A549 (cell line): ENCODE data around the gene EPB41L4B. TPM values are rescaled to one million over a fixed set of nuclear protein-coding genes. Genes with fewer than 3 reads are reported as not detected.

ENCODE experiments used
- ATAC-seq, 2 experiments: fragments of 200-7000 bp in 1 of 2; fragments of >200 bp in 1 of 2; cut with Nextera tagmentation in 1 of 2; cut with Tn5 transposase in 1 of 2; 3 replicates each; pipeline versions ENCODE4 v1.8.0 to v1.9.1; 2018 to 2020; ENCODE audit warnings: mild to moderate bottlenecking in 1 of 2, moderate library complexity in 1 of 2
- CTCF ChIA-PET: fragments of 300-600 bp; sonication (Branson Sonifier 250); formaldehyde crosslinking; extraction: SDS; loops from one replicate; lab custom pipeline; 2021; ENCODE audit warnings: antibody characterized with exemption, inconsistent platforms; lab: Yijun Ruan, JAX
- POLR2A ChIA-PET: fragments of 350-600 bp; formaldehyde crosslinking; extraction: SDS; loops from one replicate; lab custom pipeline; 2021; ENCODE audit warnings: antibody characterized with exemption, inconsistent platforms; lab: Yijun Ruan, JAX
- DNase-seq, 2 experiments: peaks; one replicate each; pipeline versions ENCODE4 v3.0.0 to v3.0.0-alpha.2; 2011 to 2016; ENCODE audit warnings: low read depth in 1 of 2, low spot score in 1 of 2
- FAIRE-seq: peaks from 2 replicates; lab custom pipeline; 2011; peaks lifted over from hg19 to GRCh38; lab: Jason Lieb, UNC
- H3K27ac ChIP-seq, 2 experiments: fragments of >200 bp; sonication (Bioruptor Twin); formaldehyde crosslinking; 3 replicates each; pipeline ENCODE4 v1.5.1; 2016 to 2017
- H3K4me1 ChIP-seq: fragments of >200 bp; sonication (Bioruptor Twin); formaldehyde crosslinking; 3 replicates; pipeline ENCODE4 v1.6.1; 2016
- H3K4me2 ChIP-seq: fragments of >200 bp; sonication (Bioruptor Twin); formaldehyde crosslinking; 3 replicates; pipeline ENCODE4 v1.6.1; 2016
- H3K4me3 ChIP-seq: fragments of >200 bp; sonication (Bioruptor Twin); formaldehyde crosslinking; 3 replicates; pipeline ENCODE4 v1.5.1; 2016
- H3K9me3 ChIP-seq: fragments of >200 bp; sonication (Bioruptor Twin); formaldehyde crosslinking; 3 replicates; pipeline ENCODE4 v1.6.1; 2016
- ATOH8 ChIP-seq: fragments of 250-450 bp; sonication (Bioruptor Pico); IDR thresholded peaks from 2 replicates; pipeline ENCODE4 v1.5.0; 2020; ENCODE audit warnings: low read depth, mild to moderate bottlenecking, moderate library complexity
- CEBPB ChIP-seq, 2 experiments: fragments of >200 bp in 1 of 2; sonication (Bioruptor Twin) in 1 of 2; formaldehyde crosslinking in 1 of 2; IDR thresholded peaks; 2 replicates each; pipeline ENCODE4 v1.6.1; 2012 to 2016
- E2F6 ChIP-seq: IDR thresholded peaks from 2 replicates; pipeline ENCODE4 v1.6.1; 2012; ENCODE audit warnings: low read depth, borderline replicate concordance
- EHF ChIP-seq: fragments of 250-450 bp; sonication (Bioruptor Pico); IDR thresholded peaks from 2 replicates; pipeline ENCODE4 v1.5.0; 2020; ENCODE audit warnings: mild to moderate bottlenecking
- ELK1 ChIP-seq: fragments of 150-350 bp; IDR thresholded peaks from 2 replicates; pipeline ENCODE4 v1.6.1; 2014; ENCODE audit warnings: low read depth, mild to moderate bottlenecking, low read length
- EP300 ChIP-seq, 2 experiments: fragments of >200 bp; sonication (Bioruptor Twin); formaldehyde crosslinking; IDR thresholded peaks; 2 replicates in 1 of 2; 3 replicates in 1 of 2; pipeline ENCODE4 v1.6.1; 2016 to 2017
- ESRRA ChIP-seq: fragments of 150-350 bp; IDR thresholded peaks from 2 replicates; pipeline ENCODE4 v1.6.1; 2014; ENCODE audit warnings: mild to moderate bottlenecking, low read length, borderline replicate concordance
- HDAC2 ChIP-seq: fragments of 200-600 bp; sonication (generic); IDR thresholded peaks from 2 replicates; pipeline ENCODE4 v1.6.1; 2016
- HES2 ChIP-seq: fragments of >200 bp; sonication (Bioruptor Twin); formaldehyde crosslinking; IDR thresholded peaks from 2 replicates; pipeline ENCODE4 v1.6.1; 2016
- JUN ChIP-seq, 2 experiments: fragments of >200 bp; sonication (Bioruptor Twin); formaldehyde crosslinking; IDR thresholded peaks; 2 replicates in 1 of 2; 3 replicates in 1 of 2; pipeline ENCODE4 v1.6.1; 2016 to 2017
- JUNB ChIP-seq: fragments of >200 bp; sonication (Bioruptor Twin); formaldehyde crosslinking; IDR thresholded peaks from 2 replicates; pipeline ENCODE4 v1.6.1; 2016
- KDM1A ChIP-seq: fragments of 200-600 bp; sonication (generic); IDR thresholded peaks from 2 replicates; pipeline ENCODE4 v1.6.1; 2016; ENCODE audit warnings: low read depth, mild to moderate bottlenecking
- KDM5A ChIP-seq: fragments of 200-600 bp; sonication (generic); IDR thresholded peaks from 2 replicates; pipeline ENCODE4 v1.6.1; 2016; ENCODE audit warnings: antibody characterized with exemption, mild to moderate bottlenecking
- MAFK ChIP-seq: fragments of 450-650 bp; IDR thresholded peaks from 2 replicates; pipeline ENCODE4 v1.6.1; 2014; ENCODE audit not compliant: partially characterized antibody
- MAX ChIP-seq: IDR thresholded peaks from 2 replicates; pipeline ENCODE4 v1.6.1; 2012
- NFE2L2 ChIP-seq: fragments of 150-350 bp; conservative IDR thresholded peaks from 2 replicates; pipeline ENCODE4 v1.6.1; 2014; ENCODE audit warnings: low read length
- NR3C1 ChIP-seq: fragments of >200 bp; sonication (Bioruptor Twin); formaldehyde crosslinking; IDR thresholded peaks from 3 replicates; pipeline ENCODE4 v1.6.1; 2017
- PBX3 ChIP-seq: IDR thresholded peaks from 2 replicates; pipeline ENCODE4 v1.6.1; 2012
- PHF8 ChIP-seq: fragments of 200-600 bp; sonication (generic); IDR thresholded peaks from 2 replicates; pipeline ENCODE4 v1.6.1; 2016; ENCODE audit warnings: low read depth, mild to moderate bottlenecking, antibody characterized with exemption, moderate library complexity, borderline replicate concordance
- POLR2A ChIP-seq: IDR thresholded peaks from 2 replicates; pipeline ENCODE4 v1.6.1; 2012; ENCODE audit warnings: mild to moderate bottlenecking, low read length
- POLR2AphosphoS2 ChIP-seq: conservative IDR thresholded peaks from 2 replicates; pipeline ENCODE4 v1.6.1; 2012; ENCODE audit warnings: low read length, improper control_type of control experiment, inconsistent platforms
- RARB ChIP-seq: fragments of 250-450 bp; sonication (Bioruptor Pico); IDR thresholded peaks from 2 replicates; pipeline ENCODE4 v1.8.0; 2021; ENCODE audit warnings: mild to moderate bottlenecking, moderate library complexity
- SMC3 ChIP-seq: fragments of >200 bp; sonication (Bioruptor Twin); formaldehyde crosslinking; IDR thresholded peaks from 3 replicates; pipeline ENCODE4 v1.6.1; 2018; ENCODE audit warnings: inconsistent platforms
- TFCP2L1 ChIP-seq: fragments of 250-450 bp; sonication (Bioruptor Pico); IDR thresholded peaks from 2 replicates; pipeline ENCODE4 v1.5.0; 2021; ENCODE audit warnings: mild to moderate bottlenecking
- TP53 ChIP-seq: fragments of 250-450 bp; sonication (Bioruptor Pico); IDR thresholded peaks from 2 replicates; pipeline ENCODE4 v1.5.0; 2021; ENCODE audit warnings: mild to moderate bottlenecking, moderate library complexity
- ZFP36 ChIP-seq: fragments of 450-650 bp; IDR thresholded peaks from 2 replicates; pipeline ENCODE4 v1.6.1; 2014; ENCODE audit warnings: borderline replicate concordance; ENCODE audit not compliant: partially characterized antibody
- ZSCAN20 ChIP-seq: fragments of 250-450 bp; sonication (Bioruptor Pico); IDR thresholded peaks from 2 replicates; pipeline ENCODE4 v1.8.0; 2022; ENCODE audit warnings: mild to moderate bottlenecking, moderate library complexity
- WGBS: methylation state at CpG from one replicate; pipeline ENCODE4 v1.1.6; 2017; ENCODE audit errors: missing lambda C conversion rate; 5-methylcytosine and 5-hydroxymethylcytosine counted together
- polyA plus RNA-seq, 4 experiments: library from polyadenylated mRNA; depleted of rRNA in 3 of 4; stranded (reverse); fragments of >200 nt; fragmentation: RNase III in 1 of 4; extraction: RNeasy Plus Mini Kit Qiagen cat#74134 plus additional on column Dnase treatment in 1 of 4; gene quantifications; 2 replicates in 3 of 4; 3 replicates in 1 of 4; pipeline ENCODE4 v1.2.3, GENCODE V29; 2011 to 2017

Gene EPB41L4B
- polyA plus RNA-seq, 2 of the 4 experiments (the other 2 are of a cell fraction) = 7.9 to 22.0 TPM

GRCh38 chr9:109312783-109313182, 8.1 kb downstream of the EPB41L4B start:
- Histone ChIP-seq H3K4me1 (peaks cover 86% of the 10 kb centered on the region), H3K27ac (no peak overlapping the region), H3K9me3 (no peaks in the 10 kb centered on the region), H3K4me2 (no peak overlapping the region), H3K4me3 (no peak overlapping the region)
- ATAC-seq (no peak), FAIRE-seq (no peak), DNase-seq (no peak)
- no peak for TF ChIP-seq ZSCAN20 (CRISPR knock-in tag)
- no peak for TF ChIP-seq PBX3
- no peak for TF ChIP-seq ESRRA
- no peak for TF ChIP-seq HES2
- no peak for TF ChIP-seq NFE2L2
- TF ChIP-seq JUN (IDR thresholded peaks at IDR 0.05) = no peak
- no peak for TF ChIP-seq KDM5A
- no peak for TF ChIP-seq EP300 (IDR thresholded peaks at IDR 0.05)
- no peak for TF ChIP-seq MAFK
- no peak for TF ChIP-seq ELK1
- TF ChIP-seq HDAC2 = no peak
- no peak for TF ChIP-seq POLR2AphosphoS2
- TF ChIP-seq ATOH8 (CRISPR knock-in tag) = no peak
- ChIA-PET CTCF (interaction anchor here (0.6 to 2.0 kb wide), 6 partner anchors 16 to 1421 kb away, joined by 3 to 5 read pairs (median 4); no protein-coding TSS in a partner anchor), POLR2A (no interaction called here)
- WGBS = 87% methylated on average over 6 of the region's 7 CpGs

GRCh38 chr9:109311731-109312130, 9.1 kb downstream of the EPB41L4B start:
- DNase-seq = no peak
- Histone ChIP-seq H3K4me1 (peaks cover 86% of the 10 kb centered on the region), H3K4me2 (peak overlapping the region; percentile 58), H3K4me3 (no peak overlapping the region), H3K27ac (0 out of 6 replicates have a peak overlapping the region, but pooled peaks of 1 of the 2 experiments have one; percentile 20), H3K9me3 (no peaks in the 10 kb centered on the region)
- TF ChIP-seq E2F6 = no peak
- no peak for TF ChIP-seq ESRRA
- no peak for TF ChIP-seq MAX
- TF ChIP-seq CEBPB (IDR thresholded peaks at IDR 0.05) = no peak
- TF ChIP-seq POLR2AphosphoS2 = no peak
- TF ChIP-seq KDM1A = no peak
- no peak for TF ChIP-seq TFCP2L1 (CRISPR knock-in tag)
- TF ChIP-seq ZSCAN20 (CRISPR knock-in tag) = no peak
- no peak for TF ChIP-seq NR3C1
- no peak for TF ChIP-seq TP53 (CRISPR knock-in tag)
- no peak for TF ChIP-seq RARB (CRISPR knock-in tag)
- no peak for TF ChIP-seq EHF (CRISPR knock-in tag)
- TF ChIP-seq PHF8 = no peak
- TF ChIP-seq JUNB = no peak
- TF ChIP-seq SMC3 = no peak
- no peak for TF ChIP-seq POLR2A
- no peak for TF ChIP-seq ATOH8 (CRISPR knock-in tag)
- no peak for TF ChIP-seq ZFP36
- ATAC-seq = no peak
- CTCF ChIA-PET = interaction anchor here (2.0 kb wide), 1 partner anchor 17 kb away, joined by 4 read pairs; no protein-coding TSS in a partner anchor
- 80% methylated on average over 7 of the region's 7 CpGs for WGBS
- FAIRE-seq = no peak
- POLR2A ChIA-PET = no interaction called here
